ENCODE data around the gene SFXN5. TPM values are rescaled to one million over a fixed set of nuclear protein-coding genes. Genes with fewer than 3 reads are reported as not detected.
A peak's percentile ranks its signal among the peaks of the same experiment; 100 is the strongest.

The SFXN5 gene
- total and polyA plus RNA-seq, 2 experiments from 2014 or later: 10.0 to 16.4 TPM

GRCh38 chr2:73091164-73091563 is 19.7 kb upstream of the SFXN5 start:
- in situ Hi-C loops (cut with MboI): no loop called here
- no peaks in the 10 kb centered on the region for H3K9me2 ChIP-seq (ENCODE audit: insufficient read depth)
- H3K4me3 ChIP-seq: no peak overlapping the region
- H3K9me3 ChIP-seq (ENCODE audit: low read depth): no peaks in the 10 kb centered on the region
- H4K20me1 ChIP-seq (ENCODE audit: insufficient read depth): peaks cover 19% of the 10 kb centered on the region; the same call in 1 of the 2 replicates
- peak overlapping the region; percentile 4 for H3K27ac ChIP-seq
- no peak overlapping the region for H3K9ac ChIP-seq
- no peak overlapping the region for H2AFZ ChIP-seq
- no peaks in the 10 kb centered on the region for H3K27me3 ChIP-seq (replicated peaks; ENCODE audit: insufficient read depth)
- peaks cover 13% of the 10 kb centered on the region; the same call in 1 of the 2 replicates for H3K36me3 ChIP-seq (ENCODE audit: low read depth)
- TF ChIP-seq EZH2 (IDR thresholded peaks at IDR 0.05; ENCODE audit: insufficient read depth, poor library complexity, severe bottlenecking) (no peak), EZH2phosphoT487 (IDR thresholded peaks at IDR 0.05; ENCODE audit: insufficient read depth, low read depth) (no peak)
- WGBS, 2 experiments (ENCODE audit: low coverage in 1 of 2, low lambda C conversion rate in 2 of 2, missing lambda C conversion rate in 2 of 2): 77 to 80% methylated on average over 7 of the region's 7 CpGs
- peaks cover 23% of the 10 kb centered on the region for H3F3A ChIP-seq (ENCODE audit: insufficient read depth)
- H3K79me2 ChIP-seq (ENCODE audit: insufficient read depth): peaks cover 95% of the 10 kb centered on the region
- H3K4me2 ChIP-seq (ENCODE audit: unreplicated experiment): no peak overlapping the region
- peak; percentile 48 for DNase-seq
- peaks cover 30% of the 10 kb centered on the region for H3K4me1 ChIP-seq (ENCODE audit: insufficient read depth)

- peaks cover 23% of the 10 kb centered on the region for H3F3A ChIP-seq (ENCODE audit: insufficient read depth)
- no peak overlapping the region for H2AFZ ChIP-seq
- H3K27ac ChIP-seq: peak overlapping the region; percentile 81
- peak overlapping the region; percentile 73 for H3K9ac ChIP-seq
- WGBS, 2 experiments (ENCODE audit: low coverage in 1 of 2, low lambda C conversion rate in 2 of 2, missing lambda C conversion rate in 2 of 2): 51 to 57% methylated on average over 7 to 11 of the region's 11 CpGs
- H3K9me2 ChIP-seq (ENCODE audit: insufficient read depth): no peaks in the 10 kb centered on the region
- H3K4me1 ChIP-seq (ENCODE audit: insufficient read depth): peaks cover 30% of the 10 kb centered on the region
- H3K27me3 ChIP-seq (replicated peaks; ENCODE audit: insufficient read depth): no peaks in the 10 kb centered on the region
- DNase-seq: peak; percentile 98
- TF ChIP-seq EZH2phosphoT487 (IDR thresholded peaks at IDR 0.05; ENCODE audit: insufficient read depth, low read depth) (no peak), EZH2 (IDR thresholded peaks at IDR 0.05; ENCODE audit: insufficient read depth, poor library complexity, severe bottlenecking) (no peak)
- in situ Hi-C loops (cut with MboI): no loop called here
- H3K79me2 ChIP-seq (ENCODE audit: insufficient read depth): peaks cover 95% of the 10 kb centered on the region
- H3K9me3 ChIP-seq (ENCODE audit: low read depth): no peaks in the 10 kb centered on the region
- peak overlapping the region; percentile 36 for H3K4me2 ChIP-seq (ENCODE audit: unreplicated experiment)
- H3K4me3 ChIP-seq: peak overlapping the region; percentile 22
- peaks cover 13% of the 10 kb centered on the region; the same call in 1 of the 2 replicates for H3K36me3 ChIP-seq (ENCODE audit: low read depth)
- peaks cover 15% of the 10 kb centered on the region; the same call in 1 of the 2 replicates for H4K20me1 ChIP-seq (ENCODE audit: insufficient read depth)
Measured at GRCh38 chr2:73089270-73090030, 17.9 kb upstream of the SFXN5 start.

GRCh38 chr2:73088703-73089102 is 17.2 kb upstream of the SFXN5 start:
- H3K79me2 ChIP-seq (ENCODE audit: insufficient read depth): peaks cover 95% of the 10 kb centered on the region
- peaks cover 23% of the 10 kb centered on the region for H3F3A ChIP-seq (ENCODE audit: insufficient read depth)
- peak overlapping the region; percentile 73 for H3K9ac ChIP-seq
- H3K36me3 ChIP-seq (ENCODE audit: low read depth): peaks cover 13% of the 10 kb centered on the region; the same call in 1 of the 2 replicates
- H3K27me3 ChIP-seq (replicated peaks; ENCODE audit: insufficient read depth): no peaks in the 10 kb centered on the region
- 83 to 89% methylated on average over 14 of the region's 14 CpGs for WGBS, 2 experiments (ENCODE audit: low coverage in 1 of 2, low lambda C conversion rate in 2 of 2, missing lambda C conversion rate in 2 of 2)
- DNase-seq: no peak
- H3K9me2 ChIP-seq (ENCODE audit: insufficient read depth): no peaks in the 10 kb centered on the region
- peaks cover 15% of the 10 kb centered on the region; the same call in 1 of the 2 replicates for H4K20me1 ChIP-seq (ENCODE audit: insufficient read depth)
- no peak overlapping the region for H3K4me2 ChIP-seq (ENCODE audit: unreplicated experiment)
- H3K4me3 ChIP-seq: peak overlapping the region; percentile 22; the same call in 1 of the 2 replicates
- H3K9me3 ChIP-seq (ENCODE audit: low read depth): no peaks in the 10 kb centered on the region
- H3K4me1 ChIP-seq (ENCODE audit: insufficient read depth): peaks cover 30% of the 10 kb centered on the region
- TF ChIP-seq EZH2phosphoT487 (IDR thresholded peaks at IDR 0.05; ENCODE audit: insufficient read depth, low read depth) (no peak), EZH2 (IDR thresholded peaks at IDR 0.05; ENCODE audit: insufficient read depth, poor library complexity, severe bottlenecking) (no peak)
- in situ Hi-C loops (cut with MboI): no loop called here
- H2AFZ ChIP-seq: no peak overlapping the region
- H3K27ac ChIP-seq: peak overlapping the region; percentile 81

DNA sequence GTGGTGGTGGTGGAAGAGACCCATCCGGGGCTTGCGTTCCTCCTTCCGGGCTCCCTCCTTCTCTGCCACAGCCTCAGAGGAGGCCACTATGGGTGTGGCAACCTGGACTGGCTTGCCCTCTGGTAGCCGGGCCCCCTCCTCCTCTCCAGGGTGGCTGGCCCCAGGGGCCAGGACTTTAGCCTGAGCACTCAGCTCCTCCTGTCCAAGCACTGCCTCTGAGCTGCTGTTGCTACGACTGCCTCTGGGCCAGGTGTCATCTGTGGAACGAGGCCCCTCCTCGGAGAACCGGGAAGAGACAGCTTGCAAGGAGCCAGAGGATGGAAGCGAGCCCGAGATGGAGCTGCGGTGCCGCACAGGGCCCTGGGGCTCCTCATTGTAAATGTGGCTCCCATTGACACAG is 16.7 kb upstream of the SFXN5 start:
- no peak for TF ChIP-seq EZH2 (IDR thresholded peaks at IDR 0.05; ENCODE audit: insufficient read depth, poor library complexity, severe bottlenecking)
- no peak for TF ChIP-seq EZH2phosphoT487 (IDR thresholded peaks at IDR 0.05; ENCODE audit: insufficient read depth, low read depth)

More for the DNA sequence above, 16.7 kb upstream of the SFXN5 start:
- Histone ChIP-seq H3K4me2 (ENCODE audit: unreplicated experiment) (no peak overlapping the region), H3F3A (ENCODE audit: insufficient read depth) (peaks cover 23% of the 10 kb centered on the region), H3K4me1 (ENCODE audit: insufficient read depth) (peaks cover 30% of the 10 kb centered on the region), H3K9me2 (ENCODE audit: insufficient read depth) (no peaks in the 10 kb centered on the region), H4K20me1 (ENCODE audit: insufficient read depth) (peaks cover 15% of the 10 kb centered on the region; the same call in 1 of the 2 replicates), H2AFZ (no peak overlapping the region), H3K36me3 (ENCODE audit: low read depth) (peaks cover 13% of the 10 kb centered on the region; the same call in 1 of the 2 replicates), H3K4me3 (no peak overlapping the region), H3K79me2 (ENCODE audit: insufficient read depth) (peaks cover 95% of the 10 kb centered on the region), H3K27me3 (replicated peaks; ENCODE audit: insufficient read depth) (no peaks in the 10 kb centered on the region), H3K9ac (peak overlapping the region; percentile 73), H3K27ac (peak overlapping the region; percentile 81), H3K9me3 (ENCODE audit: low read depth) (no peaks in the 10 kb centered on the region)
- DNase-seq: no peak
- WGBS, 2 experiments (ENCODE audit: low coverage in 1 of 2, low lambda C conversion rate in 2 of 2, missing lambda C conversion rate in 2 of 2): 82 to 83% methylated on average over 12 of the region's 12 CpGs
- in situ Hi-C loops (cut with MboI): no loop called here
